ENCODE data around the gene CFAP57.

GRCh38 chr1:43303471-43304313 lies 131.6 kb downstream of the CFAP57 start:
- TF ChIP-seq, protein P1, sequence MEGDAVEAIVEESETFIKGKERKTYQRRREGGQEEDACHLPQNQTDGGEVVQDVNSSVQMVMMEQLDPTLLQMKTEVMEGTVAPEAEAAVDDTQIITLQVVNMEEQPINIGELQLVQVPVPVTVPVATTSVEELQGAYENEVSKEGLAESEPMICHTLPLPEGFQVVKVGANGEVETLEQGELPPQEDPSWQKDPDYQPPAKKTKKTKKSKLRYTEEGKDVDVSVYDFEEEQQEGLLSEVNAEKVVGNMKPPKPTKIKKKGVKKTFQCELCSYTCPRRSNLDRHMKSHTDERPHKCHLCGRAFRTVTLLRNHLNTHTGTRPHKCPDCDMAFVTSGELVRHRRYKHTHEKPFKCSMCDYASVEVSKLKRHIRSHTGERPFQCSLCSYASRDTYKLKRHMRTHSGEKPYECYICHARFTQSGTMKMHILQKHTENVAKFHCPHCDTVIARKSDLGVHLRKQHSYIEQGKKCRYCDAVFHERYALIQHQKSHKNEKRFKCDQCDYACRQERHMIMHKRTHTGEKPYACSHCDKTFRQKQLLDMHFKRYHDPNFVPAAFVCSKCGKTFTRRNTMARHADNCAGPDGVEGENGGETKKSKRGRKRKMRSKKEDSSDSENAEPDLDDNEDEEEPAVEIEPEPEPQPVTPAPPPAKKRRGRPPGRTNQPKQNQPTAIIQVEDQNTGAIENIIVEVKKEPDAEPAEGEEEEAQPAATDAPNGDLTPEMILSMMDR (IDR thresholded peaks at IDR 0.05) = no peak
- TF ChIP-seq POLR2AphosphoS5 (IDR thresholded peaks at IDR 0.05; ENCODE audit: insufficient read depth in 1 of 2, low read depth in 1 of 2) = no peak

All from vagina (tissue), 2 donors.